Forelimb muscle (tissue), 1 donor: ENCODE measurements around the gene GTF2H3. TPM values are rescaled to one million over a fixed set of nuclear protein-coding genes. Genes with fewer than 3 reads are reported as not detected.

Experiments used
- DNase-seq: peaks from one replicate; pipeline ENCODE4 v3.0.0-alpha.2; 2013; ENCODE audit warnings: low read depth
- polyA plus RNA-seq: library from polyadenylated mRNA; unstranded; fragments of 120-200 nt; gene quantifications from one replicate; pipeline ENCODE4 v1.2.1, GENCODE V29; 2013; ENCODE audit not compliant: insufficient read length

Gene GTF2H3
- polyA plus RNA-seq, 1 donor = 26.8 TPM

DNA sequence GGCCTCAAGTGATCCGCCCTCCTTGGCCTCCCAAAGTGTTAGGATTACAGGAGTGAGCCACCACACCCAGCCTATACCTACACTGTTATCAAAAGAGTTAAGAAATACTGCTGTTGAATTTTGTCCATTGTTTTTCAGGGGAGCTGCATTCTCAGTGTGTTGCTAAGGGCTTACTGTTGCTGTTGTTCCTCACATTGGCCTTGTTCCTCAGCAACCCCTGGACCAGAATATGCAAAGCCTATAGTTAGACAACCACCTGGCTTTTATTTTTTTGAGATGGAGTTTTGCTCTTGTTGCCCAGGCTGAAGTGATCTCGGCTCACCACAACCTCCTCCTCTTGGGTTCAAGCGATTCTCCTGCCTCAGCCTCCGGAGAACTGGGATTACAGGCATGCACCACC lies 73.8 kb downstream of the GTF2H3 start:
- DNase-seq = no peak

Other genes with a start within 250 kb of the GTF2H3 start
- 33.4 TPM for gene KMT5A, start 249.7 kb upstream of the GTF2H3 start, polyA plus RNA-seq
- 1.6 TPM for gene RILPL2, start 197.1 kb upstream of the GTF2H3 start, polyA plus RNA-seq
- gene SNRNP35, start 175.7 kb upstream of the GTF2H3 start, polyA plus RNA-seq = 31.8 TPM
- 33.8 TPM for gene RILPL1, start 100.1 kb upstream of the GTF2H3 start, polyA plus RNA-seq
- 144 TPM for gene TMED2, start 49.3 kb upstream of the GTF2H3 start, polyA plus RNA-seq
- gene DDX55, start 31.7 kb upstream of the GTF2H3 start, polyA plus RNA-seq = 18.7 TPM
- 42.7 TPM for gene EIF2B1, start 143 bp upstream of the GTF2H3 start, polyA plus RNA-seq
- gene TCTN2, start 37.3 kb downstream of the GTF2H3 start, polyA plus RNA-seq = 6.2 TPM
- 13.8 TPM for gene ATP6V0A2, start 78.5 kb downstream of the GTF2H3 start, polyA plus RNA-seq
- 1.6 TPM for gene DNAH10, start 128.5 kb downstream of the GTF2H3 start, polyA plus RNA-seq